ENCODE results near the gene CLTB. TPM values are rescaled to one million over a fixed set of nuclear protein-coding genes. Genes with fewer than 3 reads are reported as not detected.

Gene CLTB
- total RNA-seq, 1 donor from 2014 or later = 35.2 TPM

- TF ChIP-seq CTCF (IDR thresholded peaks at IDR 0.05; ENCODE audit: unreplicated experiment) = no peak
Observed at GRCh38 chr5:176427971-176428370, 11.6 kb upstream of the CLTB start.

DNA sequence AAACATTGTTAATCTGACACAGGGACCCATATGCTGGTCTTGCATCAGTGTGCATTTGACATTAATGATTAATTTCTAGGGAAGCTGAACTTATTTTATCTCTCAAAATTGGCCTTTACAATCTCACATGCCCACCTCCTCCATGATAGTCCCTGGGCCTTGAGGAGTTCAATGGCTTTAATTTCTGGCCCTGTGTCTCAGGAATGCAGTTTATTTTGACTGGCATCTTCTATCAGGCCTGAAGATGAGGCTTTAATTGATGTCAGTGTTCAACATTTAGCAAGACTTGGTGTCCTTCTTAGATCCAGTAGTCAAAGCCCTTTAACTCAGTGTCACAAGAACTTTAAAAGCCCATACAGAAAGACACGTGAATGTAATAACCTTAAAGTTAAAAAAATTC, 10.5 kb upstream of the CLTB start:
- no peak overlapping the region for H3K27ac Mint-ChIP-seq (ENCODE audit: unreplicated experiment)
- no peak for TF ChIP-seq CTCF (IDR thresholded peaks at IDR 0.05; ENCODE audit: unreplicated experiment)
- no peaks in the 10 kb centered on the region for H3K4me1 Mint-ChIP-seq (ENCODE audit: unreplicated experiment)
- no peaks in the 10 kb centered on the region for H3K36me3 Mint-ChIP-seq (ENCODE audit: low read depth, unreplicated experiment)
- H3K9me3 Mint-ChIP-seq (ENCODE audit: unreplicated experiment) = no peaks in the 10 kb centered on the region
- no peak for DNase-seq (ENCODE audit: low spot score)
- H3K27me3 Mint-ChIP-seq (ENCODE audit: unreplicated experiment) = peaks cover 3% of the 10 kb centered on the region
- no peak overlapping the region for H3K4me3 Mint-ChIP-seq (ENCODE audit: unreplicated experiment)

More at GRCh38 chr5:176427971-176428370, 11.6 kb upstream of the CLTB start:
- Mint-ChIP-seq H3K4me3 (ENCODE audit: unreplicated experiment) (no peak overlapping the region), H3K27me3 (ENCODE audit: unreplicated experiment) (peaks cover 7% of the 10 kb centered on the region), H3K4me1 (ENCODE audit: unreplicated experiment) (no peaks in the 10 kb centered on the region), H3K27ac (ENCODE audit: unreplicated experiment) (no peak overlapping the region), H3K36me3 (ENCODE audit: low read depth, unreplicated experiment) (peaks cover 4% of the 10 kb centered on the region), H3K9me3 (ENCODE audit: unreplicated experiment) (peaks cover 6% of the 10 kb centered on the region)
- DNase-seq (ENCODE audit: low spot score) = no peak

DNA sequence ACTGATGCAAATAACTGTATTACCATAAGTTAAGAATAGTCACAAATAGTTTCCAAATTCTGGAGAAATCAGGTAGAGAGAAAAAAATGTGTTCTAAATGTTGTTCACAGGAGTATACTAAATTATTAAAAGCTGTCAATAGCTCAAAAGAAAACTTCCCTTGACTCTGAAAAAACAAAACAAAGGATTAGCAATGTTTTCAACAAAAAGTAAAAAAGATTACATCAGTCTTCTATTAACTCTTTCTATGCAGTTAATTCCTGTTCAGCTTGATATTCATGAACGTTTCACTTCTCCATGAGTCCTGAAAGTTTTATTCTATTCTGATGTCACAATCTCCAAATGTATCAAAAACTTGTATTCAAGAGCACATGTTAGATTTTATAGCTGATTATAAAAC, 9.5 kb upstream of the CLTB start:
- Mint-ChIP-seq H3K36me3 (ENCODE audit: low read depth, unreplicated experiment) (no peaks in the 10 kb centered on the region), H3K4me1 (ENCODE audit: unreplicated experiment) (no peaks in the 10 kb centered on the region), H3K9me3 (ENCODE audit: unreplicated experiment) (no peaks in the 10 kb centered on the region), H3K27me3 (ENCODE audit: unreplicated experiment) (peaks cover 2% of the 10 kb centered on the region), H3K4me3 (ENCODE audit: unreplicated experiment) (no peak overlapping the region), H3K27ac (ENCODE audit: unreplicated experiment) (no peak overlapping the region)
- TF ChIP-seq CTCF (IDR thresholded peaks at IDR 0.05; ENCODE audit: unreplicated experiment) = no peak
- DNase-seq (ENCODE audit: low spot score) = no peak

- no peak for DNase-seq (ENCODE audit: low spot score)
- H3K27ac Mint-ChIP-seq (ENCODE audit: unreplicated experiment) = no peak overlapping the region
- H3K9me3 Mint-ChIP-seq (ENCODE audit: unreplicated experiment) = no peaks in the 10 kb centered on the region
- H3K27me3 Mint-ChIP-seq (ENCODE audit: unreplicated experiment) = peaks cover 2% of the 10 kb centered on the region
- no peaks in the 10 kb centered on the region for H3K4me1 Mint-ChIP-seq (ENCODE audit: unreplicated experiment)
- TF ChIP-seq CTCF (IDR thresholded peaks at IDR 0.05; ENCODE audit: unreplicated experiment) = no peak
- no peaks in the 10 kb centered on the region for H3K36me3 Mint-ChIP-seq (ENCODE audit: low read depth, unreplicated experiment)
- H3K4me3 Mint-ChIP-seq (ENCODE audit: unreplicated experiment) = no peak overlapping the region
Observed at GRCh38 chr5:176425138-176425537, 8.8 kb upstream of the CLTB start.

- H3K4me3 Mint-ChIP-seq (ENCODE audit: unreplicated experiment) = no peak overlapping the region
- H3K9me3 Mint-ChIP-seq (ENCODE audit: unreplicated experiment) = no peaks in the 10 kb centered on the region
- H3K36me3 Mint-ChIP-seq (ENCODE audit: low read depth, unreplicated experiment) = no peaks in the 10 kb centered on the region
- DNase-seq (ENCODE audit: low spot score) = no peak
- H3K27me3 Mint-ChIP-seq (ENCODE audit: unreplicated experiment) = peaks cover 2% of the 10 kb centered on the region
- H3K27ac Mint-ChIP-seq (ENCODE audit: unreplicated experiment) = no peak overlapping the region
- TF ChIP-seq CTCF (IDR thresholded peaks at IDR 0.05; ENCODE audit: unreplicated experiment) = no peak
- H3K4me1 Mint-ChIP-seq (ENCODE audit: unreplicated experiment) = no peaks in the 10 kb centered on the region
Observed at GRCh38 chr5:176424181-176424580, 7.8 kb upstream of the CLTB start.
